Measurements from ENCODE around the gene DTX1.

- TF ChIP-seq CTCF (IDR thresholded peaks at IDR 0.05): no peak
- no peak for TF ChIP-seq POLR2A (IDR thresholded peaks at IDR 0.05)
- no peak for TF ChIP-seq POLR2AphosphoS5 (IDR thresholded peaks at IDR 0.05)
These were observed 78.0 kb downstream of the DTX1 start for GRCh38 chr12:113134521-113134951.
